ENCODE measurements around the gene VPS35L. TPM values are rescaled to one million over a fixed set of nuclear protein-coding genes. Genes with fewer than 3 reads are reported as not detected.
A peak's percentile ranks its signal among the peaks of the same experiment; 100 is the strongest.

The VPS35L gene
- total RNA-seq, 1 donor from 2014 or later: 45.0 TPM

DNA sequence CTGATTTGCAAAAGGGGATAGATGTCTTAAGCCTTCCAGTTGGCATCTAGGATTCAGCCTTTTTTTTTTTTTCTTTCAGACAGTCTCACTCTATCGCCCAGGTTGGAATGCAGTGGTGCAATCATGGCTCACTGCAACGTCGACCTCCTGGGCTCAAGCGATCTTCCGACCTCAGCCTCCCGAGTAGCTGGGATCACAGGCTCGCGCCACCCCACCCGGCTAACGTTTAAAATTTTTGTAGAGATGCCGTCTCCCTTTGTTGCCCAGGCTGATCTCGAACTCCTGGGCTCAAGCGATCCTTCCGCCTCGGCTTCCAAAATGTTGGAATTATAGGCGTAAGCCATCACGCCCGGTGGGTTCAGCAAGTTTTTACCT lies 32.3 kb upstream of the VPS35L start:
- FAIRE-seq (no peak), DNase-seq (ENCODE audit: low read depth) (no peak)
- Histone ChIP-seq H3K27ac (ENCODE audit: low read depth, low read length) (no peak overlapping the region), H3K9ac (ENCODE audit: low read length) (no peak overlapping the region), H3K79me2 (ENCODE audit: insufficient read depth, low read length) (peaks cover 30% of the 10 kb centered on the region), H3K4me3 (ENCODE audit: insufficient read depth, low read depth, low read length) (no peak overlapping the region), H3K9me3 (ENCODE audit: insufficient read depth, low read depth, low read length) (no peaks in the 10 kb centered on the region), H4K20me1 (ENCODE audit: insufficient read depth, low read length) (peaks cover 25% of the 10 kb centered on the region), H3K27me3 (ENCODE audit: insufficient read depth, low read length) (no peaks in the 10 kb centered on the region), H3K4me2 (ENCODE audit: low read length) (no peak overlapping the region), H3K4me1 (ENCODE audit: insufficient read depth, low read length) (peaks cover 6% of the 10 kb centered on the region), H3K36me3 (ENCODE audit: insufficient read depth, low read length) (no peaks in the 10 kb centered on the region), H2AFZ (ENCODE audit: low read depth, low read length) (no peak overlapping the region)
- Mint-ChIP-seq H3K4me3 (ENCODE audit: unreplicated experiment) (peak overlapping the region; percentile 66), H3K27ac (ENCODE audit: unreplicated experiment) (no peak overlapping the region), H3K4me1 (ENCODE audit: low read depth, unreplicated experiment) (peaks cover 12% of the 10 kb centered on the region), H3K27me3 (ENCODE audit: low read depth, unreplicated experiment) (no peaks in the 10 kb centered on the region), H3K36me3 (ENCODE audit: low read depth, unreplicated experiment) (peaks cover under 1% of the 10 kb centered on the region), H3K9me3 (ENCODE audit: unreplicated experiment) (no peaks in the 10 kb centered on the region)
- TF ChIP-seq CTCF (IDR thresholded peaks at IDR 0.05; ENCODE audit: insufficient read depth, low read depth, low read length) (no peak), EZH2 (IDR thresholded peaks at IDR 0.05; ENCODE audit: insufficient read depth, low read length) (no peak)

DNA sequence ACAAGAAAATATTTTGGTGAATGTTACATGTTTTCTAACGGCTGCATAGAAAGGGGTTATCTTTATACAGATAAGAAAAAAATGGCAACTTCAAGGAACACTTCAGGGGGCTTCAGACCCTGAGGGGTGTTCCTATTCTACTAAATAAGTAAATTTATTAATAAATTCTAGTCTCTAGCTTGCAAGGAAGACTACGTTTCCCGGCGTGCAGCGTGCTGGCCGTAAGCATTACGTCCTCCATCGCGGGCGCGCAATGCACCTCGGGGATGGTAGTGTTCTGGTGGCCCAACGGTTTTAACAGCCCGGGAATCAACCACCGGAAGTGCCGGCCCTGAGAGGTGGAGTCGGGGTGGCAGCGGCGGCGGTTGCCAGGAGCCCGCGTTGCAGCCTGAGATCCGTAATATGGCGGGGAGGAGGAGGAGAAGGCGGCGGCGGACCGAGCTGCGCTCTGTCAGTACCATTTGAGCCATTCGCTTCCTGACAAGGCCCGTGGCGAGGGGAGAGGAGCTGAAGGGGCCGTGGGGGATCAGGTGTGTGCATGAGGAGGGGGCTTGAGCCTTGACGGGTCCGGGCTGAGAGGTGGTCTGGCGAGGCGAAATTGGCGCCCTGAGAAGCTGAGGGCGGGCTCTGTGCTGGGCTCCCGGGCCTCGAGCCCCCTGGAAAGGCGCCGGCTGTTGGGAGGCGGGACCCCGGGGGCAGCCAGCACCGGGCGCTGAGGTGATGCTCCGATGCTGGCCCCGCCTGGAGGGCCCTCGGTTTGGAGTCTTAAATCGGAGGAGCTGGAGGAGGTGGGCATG lies 31.7 kb upstream of the VPS35L start, which contains the start of gene CCP110:
Gene CCP110, plus strand, starts transcription at position 384 of the 797 bp plus-strand sequence. CDS start 3,940 bp downstream, outside the sequence.
- Histone ChIP-seq H3K4me2 (ENCODE audit: low read length) (peak within 1 kb of the TSS; percentile 92), H3K9me3 (ENCODE audit: insufficient read depth, low read depth, low read length) (no peaks in the 10 kb centered on the region), H2AFZ (ENCODE audit: low read depth, low read length) (peak within 1 kb of the TSS; percentile 94), H4K20me1 (ENCODE audit: insufficient read depth, low read length) (peaks cover 20% of the 10 kb centered on the region), H3K4me3 (ENCODE audit: insufficient read depth, low read depth, low read length) (peak within 1 kb of the TSS; percentile 90), H3K79me2 (ENCODE audit: insufficient read depth, low read length) (peaks cover 30% of the 10 kb centered on the region), H3K27ac (ENCODE audit: low read depth, low read length) (peak within 1 kb of the TSS; percentile 67), H3K9ac (ENCODE audit: low read length) (peak within 1 kb of the TSS; percentile 86), H3K36me3 (ENCODE audit: insufficient read depth, low read length) (no peaks in the 10 kb centered on the region), H3K4me1 (ENCODE audit: insufficient read depth, low read length) (peaks cover 6% of the 10 kb centered on the region), H3K27me3 (ENCODE audit: insufficient read depth, low read length) (no peaks in the 10 kb centered on the region)
- Mint-ChIP-seq H3K4me1 (ENCODE audit: low read depth, unreplicated experiment) (peaks cover 8% of the 10 kb centered on the region), H3K36me3 (ENCODE audit: low read depth, unreplicated experiment) (peaks cover 3% of the 10 kb centered on the region), H3K27me3 (ENCODE audit: low read depth, unreplicated experiment) (no peaks in the 10 kb centered on the region), H3K4me3 (ENCODE audit: unreplicated experiment) (peak within 1 kb of the TSS; percentile 100), H3K27ac (ENCODE audit: unreplicated experiment) (peak within 1 kb of the TSS; percentile 51), H3K9me3 (ENCODE audit: unreplicated experiment) (no peaks in the 10 kb centered on the region)
- TF ChIP-seq CTCF (IDR thresholded peaks at IDR 0.05; ENCODE audit: insufficient read depth, low read depth, low read length) (no peak), EZH2 (IDR thresholded peaks at IDR 0.05; ENCODE audit: insufficient read depth, low read length) (no peak)
- DNase-seq (ENCODE audit: low read depth) (peak; percentile 92), FAIRE-seq (no peak)

DNA sequence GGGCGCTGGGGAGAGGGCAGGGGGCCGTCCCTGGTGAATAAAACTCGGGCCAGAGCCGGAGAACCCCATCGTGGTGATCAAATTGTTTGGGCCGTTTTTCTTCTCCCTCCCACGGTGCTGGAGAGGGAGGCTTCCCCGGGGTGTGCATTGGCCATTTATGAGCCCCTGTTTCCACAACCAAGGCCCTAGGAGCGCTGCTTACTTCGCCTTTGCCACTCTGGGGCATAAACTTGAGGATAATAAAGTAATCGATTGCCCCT lies 31.2 kb upstream of the VPS35L start:
- Mint-ChIP-seq H3K4me1 (ENCODE audit: low read depth, unreplicated experiment) (peaks cover 7% of the 10 kb centered on the region), H3K9me3 (ENCODE audit: unreplicated experiment) (no peaks in the 10 kb centered on the region), H3K27ac (ENCODE audit: unreplicated experiment) (no peak overlapping the region), H3K27me3 (ENCODE audit: low read depth, unreplicated experiment) (no peaks in the 10 kb centered on the region), H3K4me3 (ENCODE audit: unreplicated experiment) (peak overlapping the region; percentile 100), H3K36me3 (ENCODE audit: low read depth, unreplicated experiment) (peaks cover 3% of the 10 kb centered on the region)
- Histone ChIP-seq H3K4me1 (ENCODE audit: insufficient read depth, low read length) (peaks cover 6% of the 10 kb centered on the region), H4K20me1 (ENCODE audit: insufficient read depth, low read length) (peaks cover 16% of the 10 kb centered on the region), H3K36me3 (ENCODE audit: insufficient read depth, low read length) (no peaks in the 10 kb centered on the region), H2AFZ (ENCODE audit: low read depth, low read length) (peak overlapping the region; percentile 94), H3K9me3 (ENCODE audit: insufficient read depth, low read depth, low read length) (no peaks in the 10 kb centered on the region), H3K27me3 (ENCODE audit: insufficient read depth, low read length) (no peaks in the 10 kb centered on the region), H3K27ac (ENCODE audit: low read depth, low read length) (peak overlapping the region; percentile 67), H3K9ac (ENCODE audit: low read length) (peak overlapping the region; percentile 86), H3K4me2 (ENCODE audit: low read length) (peak overlapping the region; percentile 92), H3K79me2 (ENCODE audit: insufficient read depth, low read length) (peaks cover 30% of the 10 kb centered on the region), H3K4me3 (ENCODE audit: insufficient read depth, low read depth, low read length) (peak overlapping the region; percentile 90)
- no peak for TF ChIP-seq CTCF (IDR thresholded peaks at IDR 0.05; ENCODE audit: insufficient read depth, low read depth, low read length)
- no peak for TF ChIP-seq EZH2 (IDR thresholded peaks at IDR 0.05; ENCODE audit: insufficient read depth, low read length)
- no peak for FAIRE-seq
- DNase-seq (ENCODE audit: low read depth): no peak

Measured in astrocyte (in vitro differentiated cells and primary cell).